HepG2 (cell line): ENCODE data around the gene TRIM25. TPM values are rescaled to one million over a fixed set of nuclear protein-coding genes. Genes with fewer than 3 reads are reported as not detected.

ENCODE experiments used
- CSRNP1 ChIP-seq: sonication (generic); formaldehyde crosslinking; IDR thresholded peaks from 2 replicates; pipeline ENCODE4 v1.8.1; 2023; ENCODE audit warnings: mild to moderate bottlenecking, missing genetic modification reagents
- FLYWCH1 ChIP-seq: sonication (generic); formaldehyde crosslinking; IDR thresholded peaks from 2 replicates; pipeline ENCODE4 v1.8.1; 2023; ENCODE audit warnings: mild to moderate bottlenecking, missing genetic modification reagents
- GMEB2 ChIP-seq: IDR thresholded peaks from 2 replicates; pipeline ENCODE4 v1.6.1; 2016; ENCODE audit warnings: missing biosample characterization, missing genetic modification reagents, low read depth
- ONECUT2 ChIP-seq: sonication (generic); formaldehyde crosslinking; IDR thresholded peaks from 2 replicates; pipeline ENCODE4 v1.4.0; 2020; ENCODE audit warnings: missing genetic modification reagents
- SMARCC2 ChIP-seq: fragments of 450-650 bp; IDR thresholded peaks from 2 replicates; pipeline ENCODE4 v1.6.1; 2017; ENCODE audit warnings: antibody characterized with exemption, mild to moderate bottlenecking
- SMC3 ChIP-seq: IDR thresholded peaks from 2 replicates; pipeline ENCODE4 v1.6.1; 2011; ENCODE audit warnings: low read length, improper control_type of control experiment
- SP140L ChIP-seq: sonication (generic); formaldehyde crosslinking; IDR thresholded peaks from 2 replicates; pipeline ENCODE4 v1.4.0; 2020; ENCODE audit warnings: missing genetic modification reagents, borderline replicate concordance
- ZBTB1 ChIP-seq: sonication (generic); formaldehyde crosslinking; IDR thresholded peaks from 2 replicates; pipeline ENCODE4 v1.4.0; 2020; ENCODE audit warnings: missing genetic modification reagents, borderline replicate concordance
- ZBTB40 ChIP-seq, 2 experiments: fragments of 450-650 bp in 1 of 2; sonication (generic) in 1 of 2; formaldehyde crosslinking in 1 of 2; IDR thresholded peaks; 2 replicates each; pipeline versions ENCODE4 v1.6.1 to v1.8.0; 2016 to 2022; ENCODE audit warnings: antibody characterized with exemption in 1 of 2, mild to moderate bottlenecking in 1 of 2, missing genetic modification reagents in 1 of 2
- ZBTB44 ChIP-seq: sonication (generic); formaldehyde crosslinking; IDR thresholded peaks from 2 replicates; pipeline ENCODE4 v1.4.0; 2020; ENCODE audit warnings: missing genetic modification reagents
- ZNF296 ChIP-seq: sonication (generic); formaldehyde crosslinking; conservative IDR thresholded peaks from 2 replicates; pipeline ENCODE4 v1.5.0; 2020; ENCODE audit warnings: mild to moderate bottlenecking, missing genetic modification reagents
- ZNF780A ChIP-seq: sonication (generic); formaldehyde crosslinking; IDR thresholded peaks from 2 replicates; pipeline ENCODE4 v1.8.0; 2022; ENCODE audit warnings: mild to moderate bottlenecking, missing genetic modification reagents, moderate library complexity
- polyA plus RNA-seq, 8 experiments: library from polyadenylated mRNA; depleted of rRNA in 3 of 8; stranded (reverse) in 7 of 8; unstranded in 1 of 8; fragments of >200 nt; fragmentation: Illumina TruSeq in 4 of 8; extraction: Trizol in 4 of 8; gene quantifications; 2 replicates each; pipeline versions ENCODE4 v1.2.1 to v1.2.3, GENCODE V29; 2011 to 2016; ENCODE audit warnings: low read depth in 4 of 8, missing spikeins in 1 of 8, mixed read lengths in 1 of 8; ENCODE audit not compliant: insufficient read depth in 1 of 8
- total RNA-seq, 5 experiments: library from RNA; depleted of rRNA; stranded (reverse); fragments of >200 nt; fragmentation: Illumina TruSeq; extraction: Trizol; gene quantifications; 2 replicates each; pipeline ENCODE4 v1.2.3, GENCODE V29; 2016; ENCODE audit warnings: low read depth in 1 of 5

The TRIM25 gene
- total and polyA plus RNA-seq, 2 of the 13 experiments (the other 11 are each of a cell fraction or from before 2014, with no cell fraction given) = 30.8 to 42.2 TPM

GRCh38 chr17:56960596-56961538 lies 47.0 kb upstream of the TRIM25 start, which contains the start of gene COIL (continued):
- TF ChIP-seq ZBTB40 (IDR thresholded peaks at IDR 0.05) (no peak), ZBTB40 (CRISPR knock-in tag; IDR thresholded peaks at IDR 0.05) (peak; percentile 79), SP140L (CRISPR knock-in tag) (no peak), ZNF780A (peak; percentile 55; the same call in 1 of the 2 replicates), GMEB2 (0 out of 2 replicates have a peak, but pooled peaks have one; percentile 28), SMC3 (peak; percentile 60), ZNF296 (CRISPR knock-in tag) (no peak), ZBTB1 (CRISPR knock-in tag) (no peak), CSRNP1 (CRISPR knock-in tag) (no peak), SMARCC2 (no peak), FLYWCH1 (CRISPR knock-in tag) (no peak), ZBTB44 (no peak), ONECUT2 (CRISPR knock-in tag) (peak; percentile 33; the same call in 1 of the 2 replicates)
